ENCODE results near the gene BTBD19. TPM values are rescaled to one million over a fixed set of nuclear protein-coding genes. Genes with fewer than 3 reads are reported as not detected.
A peak's percentile ranks its signal among the peaks of the same experiment; 100 is the strongest.
"Not testable (repeated sequence)": the region's sequence is repeated elsewhere in the genome, so short reads cannot be mapped to it uniquely, and the experiment has no call there.

The BTBD19 gene
- total RNA-seq, 1 donor, result 8.7 TPM

GRCh38 chr1:44801491-44802305 is 6.6 kb upstream of the BTBD19 start:
- Histone ChIP-seq H3K27me3 (ENCODE audit: insufficient read depth, low read length) (no peaks in the 10 kb centered on the region), H3K4me3 (ENCODE audit: low read length) (peak overlapping the region; percentile 87), H3K9me3 (ENCODE audit: low read depth, low read length) (no peaks in the 10 kb centered on the region), H3K4me1 (ENCODE audit: insufficient read depth, low read length) (peaks cover 49% of the 10 kb centered on the region)

- H3K4me1 ChIP-seq (ENCODE audit: insufficient read depth, low read length), result peaks cover 57% of the 10 kb centered on the region
- H3K27me3 ChIP-seq (ENCODE audit: insufficient read depth, low read length), result no peaks in the 10 kb centered on the region
- H3K9me3 ChIP-seq (ENCODE audit: low read depth, low read length), result no peaks in the 10 kb centered on the region
- peak overlapping the region; percentile 87 for H3K4me3 ChIP-seq (ENCODE audit: low read length)
These were observed 5.8 kb upstream of the BTBD19 start for GRCh38 chr1:44802306-44803061.

DNA sequence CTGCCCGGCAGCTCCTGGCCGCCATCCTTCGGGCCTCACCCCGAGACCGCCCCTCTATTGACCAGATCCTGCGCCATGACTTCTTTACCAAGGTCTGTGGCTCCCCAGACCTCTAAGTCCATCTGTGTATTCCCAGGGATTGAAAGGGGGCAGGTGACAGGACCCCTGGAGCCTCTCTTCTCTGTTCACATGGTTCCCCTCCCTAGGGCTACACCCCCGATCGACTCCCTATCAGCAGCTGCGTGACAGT is 5.3 kb upstream of the BTBD19 start:
- H3K4me3 ChIP-seq (ENCODE audit: low read length), result no peak overlapping the region
- H3K27me3 ChIP-seq (ENCODE audit: insufficient read depth, low read length), result no peaks in the 10 kb centered on the region
- H3K4me1 ChIP-seq (ENCODE audit: insufficient read depth, low read length), result peaks cover 62% of the 10 kb centered on the region
- H3K9me3 ChIP-seq (ENCODE audit: low read depth, low read length), result no peaks in the 10 kb centered on the region

- peaks cover 67% of the 10 kb centered on the region for H3K4me1 ChIP-seq (ENCODE audit: insufficient read depth, low read length)
- no peak overlapping the region for H3K4me3 ChIP-seq (ENCODE audit: low read length)
- no peaks in the 10 kb centered on the region for H3K27me3 ChIP-seq (ENCODE audit: insufficient read depth, low read length)
- H3K9me3 ChIP-seq (ENCODE audit: low read depth, low read length), result no peaks in the 10 kb centered on the region
These were observed 4.8 kb upstream of the BTBD19 start for GRCh38 chr1:44803312-44804095.

DNA sequence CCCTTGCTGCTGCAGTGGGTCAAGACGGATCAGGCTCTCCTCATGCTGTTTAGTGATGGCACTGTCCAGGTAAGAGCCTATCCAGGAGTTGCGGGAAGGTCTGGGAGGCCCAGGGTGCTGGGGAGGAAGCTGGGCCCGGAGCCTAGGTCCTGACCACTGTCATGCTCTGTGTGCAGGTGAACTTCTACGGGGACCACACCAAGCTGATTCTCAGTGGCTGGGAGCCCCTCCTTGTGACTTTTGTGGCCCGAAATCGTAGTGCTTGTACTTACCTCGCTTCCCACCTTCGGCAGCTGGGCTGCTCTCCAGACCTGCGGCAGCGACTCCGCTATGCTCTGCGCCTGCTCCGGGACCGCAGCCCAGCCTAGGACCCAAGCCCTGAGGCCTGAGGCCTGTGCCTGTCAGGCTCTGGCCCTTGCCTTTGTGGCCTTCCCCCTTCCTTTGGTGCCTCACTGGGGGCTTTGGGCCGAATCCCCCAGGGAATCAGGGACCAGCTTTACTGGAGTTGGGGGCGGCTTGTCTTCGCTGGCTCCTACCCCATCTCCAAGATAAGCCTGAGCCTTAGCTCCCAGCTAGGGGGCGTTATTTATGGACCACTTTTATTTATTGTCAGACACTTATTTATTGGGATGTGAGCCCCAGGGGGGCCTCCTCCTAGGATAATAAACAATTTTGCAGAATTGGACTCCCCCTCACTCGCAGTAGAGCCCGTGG is 2.9 kb upstream of the BTBD19 start:
- Histone ChIP-seq H3K9me3 (ENCODE audit: low read depth, low read length) (no peaks in the 10 kb centered on the region), H3K4me3 (ENCODE audit: low read length) (no peak overlapping the region), H3K27me3 (ENCODE audit: insufficient read depth, low read length) (no peaks in the 10 kb centered on the region), H3K4me1 (ENCODE audit: insufficient read depth, low read length) (peaks cover 77% of the 10 kb centered on the region)

DNA sequence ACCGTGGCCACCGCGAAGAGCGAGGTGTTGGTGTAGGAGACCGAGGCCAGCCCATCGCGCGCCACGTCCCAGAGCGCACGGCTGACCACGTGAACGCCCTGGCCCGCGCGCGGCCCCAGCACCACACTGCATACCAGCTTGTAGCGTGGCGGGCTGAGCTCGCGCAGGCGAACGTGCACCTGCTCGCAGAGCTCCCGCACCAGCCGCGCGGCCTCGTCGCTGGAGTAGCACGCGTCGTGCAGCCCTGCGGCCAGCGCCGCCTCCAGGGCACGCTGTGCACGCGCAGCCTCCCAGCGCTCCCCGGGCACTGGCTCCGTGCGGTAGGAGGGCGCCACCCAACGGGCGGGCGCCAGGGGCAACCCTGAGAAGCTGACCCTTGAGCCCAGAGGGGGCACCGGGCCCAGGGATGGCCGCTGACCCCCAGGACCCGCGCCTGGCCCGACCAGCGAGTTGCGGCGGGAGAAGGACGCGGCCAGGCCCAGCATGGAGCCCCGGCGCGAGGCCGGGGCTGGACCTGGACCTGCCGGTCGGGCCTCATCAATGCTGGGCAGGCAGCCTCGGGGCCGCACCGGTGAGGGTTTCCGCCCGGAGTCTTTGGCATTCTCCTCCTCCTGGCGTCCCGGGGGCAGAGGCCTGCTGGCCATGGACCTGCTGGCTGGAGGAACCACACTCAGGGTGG is 2.2 kb upstream of the BTBD19 start:
- Histone ChIP-seq H3K4me1 (ENCODE audit: insufficient read depth, low read length) (peaks cover 78% of the 10 kb centered on the region), H3K4me3 (ENCODE audit: low read length) (no peak overlapping the region), H3K27me3 (ENCODE audit: insufficient read depth, low read length) (no peaks in the 10 kb centered on the region), H3K9me3 (ENCODE audit: low read depth, low read length) (no peaks in the 10 kb centered on the region)

DNA sequence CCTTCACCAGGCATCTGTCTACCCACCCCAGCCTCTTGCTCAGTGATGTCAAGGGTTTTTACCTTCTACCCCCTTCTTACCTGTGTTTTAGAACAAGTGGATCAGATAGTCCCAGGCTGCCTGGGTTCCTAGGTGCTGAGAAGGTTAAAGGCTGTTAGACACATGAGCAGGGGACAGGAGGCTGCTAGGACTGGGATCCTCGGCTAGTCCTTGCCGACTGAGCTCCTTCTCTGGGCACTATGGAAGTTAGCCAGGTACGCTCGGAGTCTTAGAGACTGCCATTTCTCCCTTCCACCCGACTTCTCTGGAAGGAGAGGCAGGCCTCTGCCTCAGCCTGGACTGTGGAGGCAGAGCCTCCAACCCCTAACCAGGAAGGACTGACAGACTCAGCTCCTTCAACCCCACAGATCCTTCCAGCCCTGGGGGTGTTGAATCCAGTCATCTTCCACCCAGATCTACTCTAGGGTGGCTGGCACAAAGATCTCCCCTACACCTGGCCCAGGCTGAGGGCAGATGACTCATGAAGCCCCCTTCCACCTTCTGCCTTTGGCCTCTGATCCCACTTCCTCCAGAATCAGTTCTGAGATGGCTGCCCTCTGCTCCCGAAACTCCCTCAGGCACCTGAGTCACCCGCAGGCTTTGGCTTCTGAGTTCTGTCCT is 1.5 kb upstream of the BTBD19 start, which contains the start of gene DYNLT4:
TSS of gene DYNLT4 (minus strand) at position 648 of the 660 bp plus-strand sequence. CDS start 683 bp downstream, outside the sequence.
- Histone ChIP-seq H3K4me3 (ENCODE audit: low read length) (no peak within 1 kb of the TSS), H3K9me3 (ENCODE audit: low read depth, low read length) (no peaks in the 10 kb centered on the region), H3K4me1 (ENCODE audit: insufficient read depth, low read length) (peaks cover 79% of the 10 kb centered on the region), H3K27me3 (ENCODE audit: insufficient read depth, low read length) (no peaks in the 10 kb centered on the region)

DNA sequence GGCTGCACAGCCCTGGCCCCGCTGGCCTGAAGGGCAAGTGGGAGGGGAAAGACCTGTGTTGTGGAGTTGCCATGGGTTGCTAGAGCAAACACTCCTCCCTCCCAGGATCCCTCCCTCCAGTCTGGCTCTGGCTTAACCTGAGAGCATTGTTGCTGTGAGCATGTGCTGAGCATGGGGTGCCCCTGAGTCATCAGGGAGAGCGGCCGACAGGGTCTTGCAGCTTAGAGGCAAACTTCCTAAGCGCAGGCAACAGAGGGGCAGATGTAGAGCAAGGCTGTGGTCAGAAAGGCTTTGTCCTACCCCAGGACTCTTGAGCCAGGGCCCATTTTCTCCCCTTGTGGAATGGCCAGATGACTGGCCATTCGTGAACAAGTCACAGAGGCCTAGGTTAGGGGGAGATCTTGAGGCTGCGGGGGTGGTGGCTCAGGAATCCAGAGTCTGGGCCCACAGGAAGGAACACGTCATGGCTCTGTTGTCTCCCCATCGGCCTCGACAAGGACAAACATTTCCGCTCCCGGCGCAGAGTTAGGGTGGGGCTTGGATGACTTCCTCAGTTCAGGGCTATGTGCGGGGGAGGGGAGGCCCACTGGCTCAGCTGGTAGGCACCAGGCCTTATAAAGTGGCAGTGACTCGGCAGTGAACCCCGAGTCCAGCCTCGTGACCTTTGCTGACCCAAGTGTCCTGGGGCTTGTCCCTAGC is 810 bp upstream of the BTBD19 start:
- H3K4me1 ChIP-seq (ENCODE audit: insufficient read depth, low read length), result peaks cover 72% of the 10 kb centered on the region
- no peaks in the 10 kb centered on the region for H3K9me3 ChIP-seq (ENCODE audit: low read depth, low read length)
- no peak overlapping the region for H3K4me3 ChIP-seq (ENCODE audit: low read length)
- H3K27me3 ChIP-seq (ENCODE audit: insufficient read depth, low read length), result no peaks in the 10 kb centered on the region

GRCh38 chr1:44808938-44809917 is 905 bp downstream of the BTBD19 start:
- no peak overlapping the region for H3K4me3 ChIP-seq (ENCODE audit: low read length)
- no peaks in the 10 kb centered on the region for H3K27me3 ChIP-seq (ENCODE audit: insufficient read depth, low read length)
- no peaks in the 10 kb centered on the region for H3K9me3 ChIP-seq (ENCODE audit: low read depth, low read length)
- H3K4me1 ChIP-seq (ENCODE audit: insufficient read depth, low read length), result peaks cover 75% of the 10 kb centered on the region

DNA sequence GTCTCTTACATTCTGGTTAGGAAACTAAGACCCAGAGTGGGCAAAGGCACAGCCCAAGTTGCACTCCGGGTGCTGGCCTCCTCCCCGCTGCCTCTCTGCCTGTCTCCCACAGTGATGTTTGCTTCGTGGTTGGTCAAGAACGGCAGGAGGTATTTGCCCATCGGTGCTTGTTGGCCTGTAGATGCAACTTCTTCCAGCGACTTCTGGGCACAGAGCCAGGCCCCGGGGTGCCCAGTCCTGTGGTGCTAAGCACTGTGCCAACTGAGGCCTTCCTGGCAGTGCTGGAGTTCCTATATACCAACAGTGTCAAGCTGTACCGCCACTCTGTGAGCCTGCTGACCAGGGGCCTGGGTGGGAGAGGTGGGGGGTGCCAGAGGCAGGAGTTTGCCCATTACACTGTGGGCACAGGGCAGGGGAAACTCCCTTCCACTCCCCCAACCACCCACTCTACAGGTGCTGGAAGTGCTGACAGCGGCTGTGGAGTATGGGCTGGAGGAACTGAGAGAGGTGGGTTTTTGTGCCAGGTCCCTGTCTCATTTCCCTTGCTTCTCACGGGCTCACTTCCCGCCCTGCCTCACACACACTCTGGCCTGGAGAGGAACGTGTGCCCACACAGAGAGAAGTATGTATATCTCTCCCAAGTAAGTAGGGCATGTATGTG is 1.9 kb downstream of the BTBD19 start:
- Histone ChIP-seq H3K27me3 (ENCODE audit: insufficient read depth, low read length) (no peaks in the 10 kb centered on the region), H3K4me1 (ENCODE audit: insufficient read depth, low read length) (peaks cover 85% of the 10 kb centered on the region), H3K9me3 (ENCODE audit: low read depth, low read length) (no peaks in the 10 kb centered on the region), H3K4me3 (ENCODE audit: low read length) (no peak overlapping the region)

- H3K27me3 ChIP-seq (ENCODE audit: insufficient read depth, low read length); H3K9me3 ChIP-seq (ENCODE audit: low read depth, low read length); H3K4me3 ChIP-seq (ENCODE audit: low read length): not testable (repeated sequence)
- peaks cover 87% of the 10 kb centered on the region for H3K4me1 ChIP-seq (ENCODE audit: insufficient read depth, low read length)
These were observed 2.4 kb downstream of the BTBD19 start for GRCh38 chr1:44810762-44811105.

GRCh38 chr1:44811234-44811633 is 2.9 kb downstream of the BTBD19 start:
- Histone ChIP-seq H3K4me3 (ENCODE audit: low read length) (no peak overlapping the region), H3K9me3 (ENCODE audit: low read depth, low read length) (no peaks in the 10 kb centered on the region), H3K27me3 (ENCODE audit: insufficient read depth, low read length) (no peaks in the 10 kb centered on the region), H3K4me1 (ENCODE audit: insufficient read depth, low read length) (peaks cover 82% of the 10 kb centered on the region)

Measured in mononuclear cell (primary cell).